GM20000 (cell line): ENCODE data around the gene MCCD1.
"Not testable (repeated sequence)": the region's sequence is repeated elsewhere in the genome, so short reads cannot be mapped to it uniquely, and the experiment has no call there.

ENCODE experiments used
- DNase-seq: peaks from one replicate; pipeline ENCODE4 v3.0.0; 2012; ENCODE audit warnings: low spot score
- TF ChIP-seq, protein P1 (sequence below): IDR thresholded peaks from 2 replicates; pipeline ENCODE4 v1.5.1; 2012; ENCODE audit warnings: mild to moderate bottlenecking, control low read depth; ENCODE audit errors: extremely low read depth, missing control alignments

The MCCD1 gene

DNA sequence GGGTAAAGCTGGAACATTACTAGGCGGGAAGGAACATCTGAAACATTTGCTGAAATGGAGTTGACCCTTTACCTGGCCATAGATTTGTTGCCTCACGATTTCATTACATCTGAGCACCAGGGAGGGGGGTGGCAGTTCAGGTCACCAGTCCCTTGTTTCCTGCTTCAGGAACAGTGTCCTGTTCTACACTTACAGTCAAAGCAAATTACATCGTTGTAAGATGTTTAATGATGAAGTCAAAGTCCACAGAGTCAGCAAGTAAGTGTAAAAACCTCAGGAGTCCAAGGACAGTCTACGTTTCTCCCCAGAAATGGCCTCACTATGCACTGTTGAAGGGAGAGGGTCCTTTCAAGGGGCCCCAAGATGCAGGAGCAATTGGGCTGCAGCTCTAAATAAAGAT is 39.7 kb upstream of the MCCD1 start:
- TF ChIP-seq, protein P1, sequence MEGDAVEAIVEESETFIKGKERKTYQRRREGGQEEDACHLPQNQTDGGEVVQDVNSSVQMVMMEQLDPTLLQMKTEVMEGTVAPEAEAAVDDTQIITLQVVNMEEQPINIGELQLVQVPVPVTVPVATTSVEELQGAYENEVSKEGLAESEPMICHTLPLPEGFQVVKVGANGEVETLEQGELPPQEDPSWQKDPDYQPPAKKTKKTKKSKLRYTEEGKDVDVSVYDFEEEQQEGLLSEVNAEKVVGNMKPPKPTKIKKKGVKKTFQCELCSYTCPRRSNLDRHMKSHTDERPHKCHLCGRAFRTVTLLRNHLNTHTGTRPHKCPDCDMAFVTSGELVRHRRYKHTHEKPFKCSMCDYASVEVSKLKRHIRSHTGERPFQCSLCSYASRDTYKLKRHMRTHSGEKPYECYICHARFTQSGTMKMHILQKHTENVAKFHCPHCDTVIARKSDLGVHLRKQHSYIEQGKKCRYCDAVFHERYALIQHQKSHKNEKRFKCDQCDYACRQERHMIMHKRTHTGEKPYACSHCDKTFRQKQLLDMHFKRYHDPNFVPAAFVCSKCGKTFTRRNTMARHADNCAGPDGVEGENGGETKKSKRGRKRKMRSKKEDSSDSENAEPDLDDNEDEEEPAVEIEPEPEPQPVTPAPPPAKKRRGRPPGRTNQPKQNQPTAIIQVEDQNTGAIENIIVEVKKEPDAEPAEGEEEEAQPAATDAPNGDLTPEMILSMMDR, result no peak
- DNase-seq, result no peak

DNA sequence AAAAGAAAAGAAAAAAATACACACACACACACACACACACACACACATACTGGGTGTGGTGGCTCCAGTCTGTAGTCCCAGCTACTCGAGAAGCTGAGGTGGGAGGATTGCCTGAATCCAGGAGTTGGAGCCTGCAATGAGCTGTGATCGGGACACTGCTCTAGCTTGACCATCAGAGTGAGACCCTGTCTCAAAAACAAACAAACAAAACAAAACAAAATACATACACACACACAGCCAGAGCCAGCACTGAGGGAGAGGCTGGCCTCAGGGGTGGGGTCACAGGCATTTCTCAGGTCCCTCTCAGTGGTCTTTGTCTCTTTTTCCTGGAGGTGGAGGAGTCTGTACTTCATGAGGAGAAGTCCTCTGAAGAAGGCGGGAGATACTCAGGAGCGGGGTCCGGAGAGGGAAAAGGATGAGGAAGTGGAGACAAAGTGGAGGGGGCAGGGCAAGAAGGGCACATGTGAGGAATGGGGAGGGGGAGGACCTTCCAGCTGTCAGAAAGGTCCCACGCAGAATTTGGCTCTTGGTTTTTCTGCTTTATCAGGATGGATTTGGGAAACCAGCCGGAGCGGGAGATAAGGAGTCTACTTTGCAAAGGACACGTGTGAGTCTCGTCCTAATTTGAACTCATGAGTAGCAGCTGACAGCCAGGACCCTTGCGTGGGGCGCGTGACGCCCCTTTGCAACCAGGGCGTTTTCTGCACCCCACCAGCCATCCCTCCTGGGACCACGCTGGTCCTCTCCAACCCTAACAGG is 38.5 kb upstream of the MCCD1 start:
- TF ChIP-seq, protein P1, result no peak
- DNase-seq, result no peak

- not testable (repeated sequence) for DNase-seq
Measured at GRCh38 chr6:31493550-31493874, 35.2 kb upstream of the MCCD1 start.

GRCh38 chr6:31493875-31494694 is 34.7 kb upstream of the MCCD1 start:
- TF ChIP-seq, protein P1, result peak; percentile 57
- DNase-seq, result peak; percentile 70

DNA sequence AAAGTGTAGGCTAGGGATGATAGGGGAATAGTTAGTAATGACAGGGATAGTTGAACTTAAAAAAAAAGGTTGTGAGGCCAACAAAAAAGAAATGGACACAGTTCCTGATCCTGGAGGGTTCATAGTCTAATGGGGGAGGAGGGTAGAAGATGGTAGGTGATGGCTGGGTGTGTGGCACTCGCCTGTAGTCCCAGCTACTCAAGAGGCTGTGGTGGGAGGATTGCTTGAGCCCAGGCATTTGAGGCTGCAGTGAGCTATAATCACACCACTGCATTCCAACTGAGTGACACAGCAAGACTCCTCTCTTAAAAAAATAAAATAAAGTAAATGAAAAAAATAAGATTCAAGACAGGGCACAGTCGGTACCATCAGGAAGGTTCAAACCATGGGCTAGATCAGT is 33.2 kb upstream of the MCCD1 start:
- DNase-seq, result no peak

DNA sequence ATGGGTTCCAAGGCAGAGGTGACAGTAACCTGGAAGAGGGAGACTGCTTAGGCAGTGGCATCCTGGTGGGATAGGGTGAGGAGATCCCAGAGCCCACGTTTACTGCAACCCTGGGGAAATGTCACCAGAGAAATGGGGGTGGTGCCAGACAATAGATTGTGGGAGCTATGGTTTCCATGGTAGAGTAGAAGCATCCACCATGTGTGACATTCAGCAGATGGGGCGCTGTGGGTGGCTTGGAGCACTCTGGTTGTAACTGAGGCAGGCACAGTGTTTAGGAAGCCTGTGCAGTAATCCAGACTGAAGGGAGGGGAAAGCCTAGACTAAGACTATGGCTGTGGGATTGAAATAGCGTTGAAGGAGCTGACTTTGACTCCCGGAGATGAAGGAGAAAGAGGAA is 31.9 kb upstream of the MCCD1 start:
- DNase-seq, result not testable (repeated sequence)

More for the DNA sequence above, 33.2 kb upstream of the MCCD1 start:
- TF ChIP-seq, protein P1, result no peak

DNA sequence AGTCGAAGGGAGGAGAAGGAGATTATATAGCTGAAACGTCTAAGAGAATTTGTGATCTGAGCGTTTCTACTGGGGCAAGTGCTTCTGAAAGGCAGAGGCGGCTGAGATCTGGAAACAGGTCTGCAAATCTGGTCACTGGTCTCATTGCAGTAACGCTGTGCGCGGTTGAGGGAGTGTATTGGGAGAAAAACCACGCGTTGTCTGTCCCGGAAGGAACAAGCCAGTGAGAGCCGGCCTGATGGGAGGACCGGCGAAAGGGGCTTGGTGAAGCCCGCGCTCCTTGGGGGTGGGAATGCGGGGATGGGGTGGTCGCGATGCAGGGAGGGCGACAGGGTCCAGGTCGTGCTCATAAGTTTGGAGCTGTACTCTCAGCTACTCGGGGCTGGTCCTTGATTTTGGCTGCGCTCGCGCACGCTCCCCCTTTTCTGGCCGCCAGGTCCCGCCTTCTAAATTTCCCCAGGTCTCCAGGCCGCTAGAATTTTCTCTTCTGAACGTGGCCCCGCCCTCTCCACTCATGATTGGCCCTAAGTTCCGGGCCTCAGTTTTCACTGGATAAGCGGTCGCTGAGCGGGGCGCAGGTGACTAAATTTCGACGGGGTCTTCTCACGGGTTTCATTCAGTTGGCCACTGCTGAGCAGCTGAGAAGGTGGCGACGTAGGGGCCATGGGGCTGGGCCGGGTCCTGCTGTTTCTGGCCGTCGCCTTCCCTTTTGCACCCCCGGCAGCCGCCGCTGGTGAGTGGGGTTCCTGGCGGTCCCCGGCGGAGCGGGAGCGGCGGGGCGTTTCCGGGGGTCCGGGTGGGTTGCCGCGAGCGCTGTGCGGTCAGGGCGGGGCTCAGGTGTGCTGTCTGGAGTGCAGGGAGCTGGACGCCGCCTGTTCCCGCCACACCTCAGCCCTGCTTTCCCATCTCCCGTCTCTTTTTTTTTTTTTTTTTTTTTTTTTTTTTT is 31.0 kb upstream of the MCCD1 start, which contains the start of gene MICB:
Gene MICB (plus strand): TSS at position 615 of the 946 bp plus-strand sequence. CDS start 49 bp downstream, at position 664.
- peak; percentile 87 for DNase-seq
- TF ChIP-seq, protein P1, result no peak

DNA sequence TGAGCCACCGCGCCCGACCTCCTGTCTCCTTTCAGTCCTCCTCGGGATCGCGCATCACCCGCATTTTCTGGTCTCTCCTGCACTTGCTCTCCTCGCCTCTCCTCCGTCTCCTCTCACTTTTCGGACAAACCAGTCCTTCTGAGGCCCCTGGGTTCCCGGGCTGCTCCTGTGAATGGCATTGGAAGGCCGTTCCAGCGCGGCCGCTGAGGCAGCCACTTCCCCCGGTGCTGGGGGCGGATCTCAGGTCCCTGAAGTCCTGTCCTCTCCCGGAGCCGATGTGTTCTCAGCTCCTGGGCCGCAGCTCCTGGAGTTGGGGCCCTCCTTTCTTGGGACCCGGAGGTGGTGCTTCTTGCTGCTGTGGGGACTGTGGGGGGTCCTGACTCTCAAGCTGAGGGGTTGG is 30.0 kb upstream of the MCCD1 start:
- no peak for DNase-seq

DNA sequence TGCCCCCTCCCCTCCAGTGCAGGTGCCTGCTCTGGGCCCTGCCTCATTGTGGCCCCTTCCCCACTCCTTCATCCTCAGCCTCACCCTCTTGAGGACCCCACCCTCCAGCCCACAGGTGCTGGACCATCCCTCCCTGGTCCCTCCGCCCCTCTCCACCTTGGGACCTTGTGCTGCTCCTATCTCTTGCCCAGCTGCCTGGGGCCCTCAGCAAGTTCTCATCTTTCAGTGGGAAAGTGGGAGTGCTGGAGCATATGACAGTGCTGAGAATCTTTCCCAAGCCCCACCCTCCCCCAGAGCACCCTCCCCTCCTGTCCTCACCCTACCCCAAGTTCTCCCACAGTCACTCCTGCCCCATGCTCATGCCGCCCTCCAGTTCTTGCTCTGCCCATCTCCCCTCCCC is 29.1 kb upstream of the MCCD1 start:
- not testable (repeated sequence) for DNase-seq

More for the DNA sequence above, 30.0 kb upstream of the MCCD1 start:
- TF ChIP-seq, protein P1, result no peak
